HUES48 (cell line): ENCODE measurements around the gene SEC61A2.

ENCODE experiments used
- H3K27ac ChIP-seq: one replicate; pipeline ENCODE4 v1.7.0; 2013; ENCODE audit warnings: low read depth, low read length, inconsistent platforms
- H3K27me3 ChIP-seq: 2 replicates; pipeline ENCODE4 v1.6.1; 2013; ENCODE audit warnings: mild to moderate bottlenecking, low read length; ENCODE audit not compliant: control insufficient read depth, insufficient read depth
- H3K36me3 ChIP-seq: 2 replicates; pipeline ENCODE4 v1.6.1; 2013; ENCODE audit warnings: low read length; ENCODE audit not compliant: control insufficient read depth, insufficient read depth
- H3K4me1 ChIP-seq: 2 replicates; pipeline ENCODE4 v1.6.1; 2013; ENCODE audit warnings: mild to moderate bottlenecking, low read length; ENCODE audit not compliant: control insufficient read depth, insufficient read depth
- H3K4me3 ChIP-seq: 2 replicates; pipeline ENCODE4 v1.5.1; 2013; ENCODE audit warnings: mild to moderate bottlenecking, low read depth, low read length
- H3K9ac ChIP-seq: 2 replicates; pipeline ENCODE4 v1.6.1; 2013; ENCODE audit warnings: mild to moderate bottlenecking, low read depth, low read length, moderate library complexity
- H3K9me3 ChIP-seq: 2 replicates; pipeline ENCODE4 v1.6.1; 2013; ENCODE audit warnings: low read length; ENCODE audit not compliant: control insufficient read depth, insufficient read depth

Gene SEC61A2

DNA sequence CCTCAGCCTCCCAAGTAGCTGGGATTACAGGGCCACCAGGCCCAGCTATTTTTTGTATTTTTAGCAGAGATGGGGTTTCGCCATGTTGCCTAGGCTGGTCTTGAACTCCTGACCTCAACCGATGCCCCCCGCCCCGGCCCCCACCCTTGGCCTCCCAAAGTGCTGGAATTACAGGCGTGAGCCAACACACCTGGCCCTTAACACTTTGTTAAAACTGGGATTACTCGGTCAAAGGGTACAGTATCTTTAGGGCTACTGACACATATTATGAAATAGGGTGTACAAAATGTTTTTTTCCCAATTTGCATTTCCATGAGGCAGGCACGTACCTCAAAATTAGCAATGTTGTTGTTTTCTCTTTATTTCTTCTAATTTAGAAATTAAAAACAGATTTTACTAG, 54.7 kb downstream of the SEC61A2 start:
- Histone ChIP-seq H3K4me3 (no peak overlapping the region), H3K9ac (no peak overlapping the region), H3K36me3 (peaks cover 56% of the 10 kb centered on the region), H3K4me1 (peaks cover 21% of the 10 kb centered on the region), H3K27me3 (no peaks in the 10 kb centered on the region), H3K9me3 (no peaks in the 10 kb centered on the region), H3K27ac (no peak overlapping the region)

DNA sequence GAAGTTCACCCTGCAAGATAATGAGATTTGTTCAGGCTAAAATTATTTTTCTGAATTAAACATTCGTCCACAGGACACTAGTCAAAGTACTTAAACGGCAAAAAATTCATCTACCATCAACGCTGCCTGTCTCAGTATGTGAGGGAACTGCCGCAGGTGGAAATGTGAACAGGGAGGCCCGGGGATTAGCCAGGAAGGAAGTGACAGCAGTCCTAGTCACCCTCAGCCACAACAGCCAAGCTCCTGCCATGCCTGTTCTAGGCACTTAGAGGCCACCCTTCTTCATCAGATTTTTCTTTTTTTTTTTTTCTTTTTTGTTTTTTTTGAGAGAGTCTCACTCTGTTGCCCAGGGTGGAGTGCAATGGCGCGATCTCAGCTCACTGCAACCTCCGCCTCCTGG, 56.8 kb downstream of the SEC61A2 start:
- Histone ChIP-seq H3K9ac (no peak overlapping the region), H3K36me3 (peaks cover 48% of the 10 kb centered on the region), H3K4me1 (no peaks in the 10 kb centered on the region), H3K27me3 (no peaks in the 10 kb centered on the region), H3K9me3 (no peaks in the 10 kb centered on the region), H3K4me3 (no peak overlapping the region), H3K27ac (no peak overlapping the region)

DNA sequence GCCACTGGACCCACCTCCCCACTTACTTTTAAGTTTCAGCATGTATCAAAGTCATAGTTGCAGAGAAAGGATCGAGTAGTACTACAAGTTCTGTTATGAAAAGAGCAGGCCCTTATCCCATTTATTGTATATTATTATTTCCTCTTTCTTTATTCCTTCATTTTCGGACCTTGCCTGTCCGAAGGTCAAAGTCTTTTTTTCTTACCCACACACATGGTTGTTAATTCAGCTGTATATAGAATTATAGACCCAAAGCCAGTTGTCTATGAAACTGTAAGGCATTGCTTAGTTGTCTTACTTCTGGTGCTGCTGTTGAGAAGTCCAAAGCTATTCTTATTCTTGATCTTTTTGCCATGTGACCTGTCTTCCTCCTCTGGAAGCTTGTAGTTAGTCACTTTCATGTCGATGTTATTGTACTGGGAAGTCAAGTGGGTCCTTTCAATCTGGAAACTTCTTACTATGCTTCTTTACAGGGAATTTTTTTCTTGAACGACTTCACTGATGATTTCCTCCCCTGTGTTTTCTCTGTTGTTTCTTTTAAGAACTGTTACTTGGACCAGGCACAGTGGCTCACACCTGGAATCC, 57.9 kb downstream of the SEC61A2 start:
- H3K4me1 ChIP-seq, result no peaks in the 10 kb centered on the region
- H3K36me3 ChIP-seq, result peaks cover 50% of the 10 kb centered on the region
- no peaks in the 10 kb centered on the region for H3K27me3 ChIP-seq
- no peak overlapping the region for H3K27ac ChIP-seq
- no peak overlapping the region for H3K4me3 ChIP-seq
- no peaks in the 10 kb centered on the region for H3K9me3 ChIP-seq
- H3K9ac ChIP-seq, result no peak overlapping the region

DNA sequence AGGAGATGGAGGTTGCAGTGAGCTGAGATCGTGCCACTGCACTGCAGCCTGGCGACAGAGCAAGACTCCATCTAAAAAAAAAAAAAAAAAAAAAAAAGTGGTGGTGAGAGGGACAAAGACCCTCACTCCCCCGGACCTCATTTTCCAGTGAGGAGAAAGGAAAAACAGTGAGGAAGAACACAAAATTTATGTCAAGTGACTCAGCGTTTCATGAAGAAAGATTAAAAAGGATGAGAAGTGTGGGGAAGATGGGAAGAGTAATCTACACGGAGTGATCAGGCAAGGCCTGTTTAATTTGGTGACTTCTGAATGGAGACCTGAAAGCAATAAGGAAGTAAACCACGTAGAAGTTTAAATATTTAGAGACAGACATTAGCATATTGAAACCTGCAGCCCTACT, 59.2 kb downstream of the SEC61A2 start:
- no peaks in the 10 kb centered on the region for H3K9me3 ChIP-seq
- no peak overlapping the region for H3K4me3 ChIP-seq
- no peaks in the 10 kb centered on the region for H3K27me3 ChIP-seq
- H3K4me1 ChIP-seq, result no peaks in the 10 kb centered on the region
- H3K9ac ChIP-seq, result no peak overlapping the region
- H3K27ac ChIP-seq, result no peak overlapping the region
- peaks cover 44% of the 10 kb centered on the region for H3K36me3 ChIP-seq

DNA sequence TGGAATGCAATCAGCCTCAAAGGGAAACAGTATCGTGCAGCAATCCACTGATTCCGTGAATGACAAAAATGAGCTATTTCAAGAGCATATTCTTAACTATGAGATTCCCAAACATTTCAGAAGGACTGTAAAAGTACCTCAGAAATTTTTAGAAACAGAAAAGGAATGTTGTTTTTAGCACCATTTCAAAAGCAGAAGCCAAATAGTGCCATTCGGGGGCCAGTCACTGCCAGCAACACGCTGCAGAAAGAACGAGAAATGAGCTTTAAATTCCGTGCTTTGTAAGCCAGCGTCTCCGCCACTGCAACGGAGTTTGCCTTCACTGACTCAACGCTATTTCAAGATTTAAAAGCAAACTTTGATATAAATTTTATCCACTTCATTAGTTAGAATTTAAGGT, 59.9 kb downstream of the SEC61A2 start:
- H3K4me3 ChIP-seq, result no peak overlapping the region
- H3K27ac ChIP-seq, result no peak overlapping the region
- no peaks in the 10 kb centered on the region for H3K9me3 ChIP-seq
- peaks cover 5% of the 10 kb centered on the region for H3K4me1 ChIP-seq
- no peak overlapping the region for H3K9ac ChIP-seq
- peaks cover 38% of the 10 kb centered on the region for H3K36me3 ChIP-seq
- H3K27me3 ChIP-seq, result no peaks in the 10 kb centered on the region

DNA sequence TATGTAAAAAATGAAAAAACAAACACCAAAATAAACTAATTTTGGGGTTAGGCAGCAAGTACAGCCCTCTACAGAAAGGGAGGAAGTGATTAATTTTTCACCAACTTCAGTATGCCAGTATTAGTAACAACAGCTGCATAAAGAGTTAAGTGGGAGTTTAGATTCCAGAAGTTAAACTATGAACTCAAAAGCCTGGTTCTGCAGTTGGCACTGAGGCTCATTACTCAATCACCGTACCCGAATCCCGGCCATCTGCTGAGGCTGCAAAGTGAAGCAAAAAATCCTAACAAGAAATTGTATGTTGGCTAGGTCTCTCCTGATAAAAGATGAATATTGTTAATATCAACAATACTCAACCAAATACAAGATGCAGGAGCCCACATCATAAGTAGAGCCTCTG, 62.2 kb downstream of the SEC61A2 start:
- H3K9me3 ChIP-seq, result no peaks in the 10 kb centered on the region
- H3K27ac ChIP-seq, result no peak overlapping the region
- H3K27me3 ChIP-seq, result no peaks in the 10 kb centered on the region
- no peak overlapping the region for H3K9ac ChIP-seq
- H3K36me3 ChIP-seq, result peaks cover 19% of the 10 kb centered on the region
- H3K4me3 ChIP-seq, result no peak overlapping the region
- H3K4me1 ChIP-seq, result peaks cover 7% of the 10 kb centered on the region

DNA sequence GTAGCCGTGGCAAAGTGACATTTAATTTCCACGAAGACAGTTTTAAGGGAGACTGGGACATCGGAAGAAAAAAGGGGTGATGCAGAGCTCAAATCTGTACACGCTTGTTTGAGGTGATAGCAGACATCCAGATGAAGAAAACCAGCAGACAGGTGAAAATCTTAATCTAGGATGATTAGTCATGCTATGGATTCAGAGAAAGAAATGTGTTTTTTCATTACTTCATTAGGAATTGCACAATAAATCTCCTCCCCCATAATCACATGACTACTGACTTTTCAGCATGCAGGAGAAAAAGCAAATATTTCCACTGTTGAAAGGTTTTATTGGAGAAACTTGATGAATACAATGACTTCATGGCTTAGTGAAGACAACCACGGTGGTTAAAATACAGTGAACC, 63.7 kb downstream of the SEC61A2 start:
- Histone ChIP-seq H3K9me3 (no peaks in the 10 kb centered on the region), H3K27ac (no peak overlapping the region), H3K27me3 (no peaks in the 10 kb centered on the region), H3K4me1 (peaks cover 7% of the 10 kb centered on the region), H3K4me3 (no peak overlapping the region; the same call in 1 of the 2 replicates), H3K36me3 (peaks cover 10% of the 10 kb centered on the region), H3K9ac (no peak overlapping the region)

DNA sequence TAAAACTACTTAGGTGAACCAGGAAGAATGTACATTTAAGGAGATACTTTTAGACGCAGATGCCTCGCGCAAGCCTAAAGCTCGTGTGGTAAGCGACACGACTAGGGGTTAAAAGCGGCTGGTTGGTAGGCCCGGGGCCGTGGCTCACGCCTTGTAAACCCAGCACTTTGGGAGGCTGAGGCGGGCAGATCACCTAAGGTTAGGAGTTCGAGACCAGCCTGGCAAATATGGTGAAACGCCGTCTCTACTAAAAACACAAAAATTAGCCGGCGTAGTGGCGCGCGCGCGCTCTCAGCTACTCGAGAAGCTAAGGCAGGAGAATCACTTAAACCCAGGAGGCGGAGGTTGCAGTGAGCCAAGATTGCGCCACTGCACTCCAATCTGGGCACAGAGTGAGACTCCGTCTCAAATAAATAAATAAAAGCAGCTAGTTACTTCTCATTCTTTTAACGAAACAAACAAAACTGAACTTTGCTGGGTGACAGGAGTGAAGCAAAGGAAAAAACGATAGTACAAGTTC, 65.3 kb downstream of the SEC61A2 start:
- Histone ChIP-seq H3K27ac (peak overlapping the region; percentile 90), H3K36me3 (peaks cover 24% of the 10 kb centered on the region), H3K4me3 (peak overlapping the region; percentile 94), H3K27me3 (no peaks in the 10 kb centered on the region), H3K4me1 (peaks cover 7% of the 10 kb centered on the region), H3K9ac (peak overlapping the region; percentile 86), H3K9me3 (no peaks in the 10 kb centered on the region)

DNA sequence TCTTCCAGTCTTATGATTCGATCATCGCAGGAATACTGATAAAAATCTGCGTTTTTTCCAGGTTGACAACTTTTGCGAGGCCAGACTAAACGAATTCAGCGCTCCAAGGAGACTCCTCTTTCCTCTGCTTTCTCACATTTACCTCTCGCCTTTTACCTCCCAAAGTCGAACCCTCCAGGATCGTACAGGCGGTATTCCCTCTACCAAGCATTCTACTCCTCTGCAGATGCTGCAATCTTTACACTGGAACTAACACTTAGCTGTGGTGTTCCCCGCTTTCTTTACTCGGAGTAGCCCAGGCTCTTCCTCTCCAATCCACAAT, 65.8 kb downstream of the SEC61A2 start:
- Histone ChIP-seq H3K27me3 (no peaks in the 10 kb centered on the region), H3K27ac (peak overlapping the region; percentile 90), H3K4me1 (peaks cover 7% of the 10 kb centered on the region), H3K36me3 (peaks cover 24% of the 10 kb centered on the region), H3K4me3 (peak overlapping the region; percentile 94), H3K9ac (peak overlapping the region; percentile 86), H3K9me3 (no peaks in the 10 kb centered on the region)

DNA sequence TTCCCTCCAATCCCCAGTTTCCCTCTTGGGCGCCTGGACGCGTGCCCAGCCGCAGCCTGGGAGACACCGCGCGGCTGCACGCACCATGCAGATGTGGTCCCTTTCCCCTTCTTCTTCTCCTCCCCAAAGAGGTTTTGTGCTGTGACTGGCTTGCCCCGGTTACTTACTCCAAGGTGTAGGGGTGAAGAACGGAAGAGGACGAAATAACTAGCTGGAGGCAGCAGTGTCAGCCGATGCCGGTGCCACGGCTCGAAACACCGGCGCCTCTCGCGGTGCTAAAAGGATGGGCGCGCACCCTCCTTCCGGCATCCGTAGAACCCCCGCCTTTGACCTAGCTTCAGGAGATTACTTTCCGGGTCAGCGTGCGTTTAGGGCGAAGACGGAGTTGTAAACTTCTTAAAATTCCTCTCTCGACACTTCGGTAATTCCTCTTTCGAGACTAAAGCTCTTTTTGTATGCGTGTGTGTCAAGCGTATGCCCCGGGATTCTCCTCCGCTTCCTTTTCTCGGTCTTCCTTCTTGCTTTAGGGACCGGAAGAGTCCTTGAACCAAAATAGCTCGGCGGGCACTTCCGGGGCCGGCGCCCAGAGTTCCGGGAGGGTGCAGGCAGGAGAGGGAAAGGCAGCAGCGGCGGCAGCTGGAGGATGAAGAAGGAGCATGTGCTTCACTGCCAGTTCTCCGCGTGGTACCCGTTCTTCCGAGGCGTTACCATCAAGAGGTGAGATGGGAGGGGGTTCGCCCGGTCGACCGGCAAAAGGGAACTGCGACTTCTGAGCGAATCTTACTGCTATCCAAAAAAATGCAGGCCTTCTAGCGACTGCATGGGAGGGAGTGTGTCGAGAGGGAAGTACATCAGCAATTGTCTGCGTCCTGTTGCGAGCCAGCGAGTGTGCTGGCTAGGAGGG, 66.4 kb downstream of the SEC61A2 start, which contains the start of the genes CDC123 and NUDT5:
Gene CDC123, plus strand, starts transcription at position 586 of the 904 bp plus-strand sequence. Its CDS starts 58 bp downstream, at position 644.
Gene NUDT5, minus strand, starts transcription at position 289 of the 904 bp plus-strand sequence. CDS start 9,600 bp downstream, outside the sequence.
- Histone ChIP-seq H3K9ac (peak within 1 kb of the TSS; percentile 86), H3K4me3 (peak within 1 kb of the TSS; percentile 94), H3K27ac (peak within 1 kb of the TSS; percentile 90), H3K9me3 (no peaks in the 10 kb centered on the region), H3K4me1 (peaks cover 7% of the 10 kb centered on the region), H3K27me3 (no peaks in the 10 kb centered on the region), H3K36me3 (peaks cover 29% of the 10 kb centered on the region)
